Ectodermal cell (in vitro differentiated cells): ENCODE data around the gene TPP2.

ENCODE experiments used
- H3K27ac ChIP-seq: 2 replicates; pipeline ENCODE4 v1.7.0; 2013; ENCODE audit warnings: mild to moderate bottlenecking, low read depth, low read length; ENCODE audit not compliant: insufficient read depth, poor library complexity, severe bottlenecking
- H3K27me3 ChIP-seq: 2 replicates; pipeline ENCODE4 v1.7.0; 2013; ENCODE audit warnings: mild to moderate bottlenecking, low read length; ENCODE audit not compliant: insufficient read depth, control insufficient read depth, poor library complexity, severe bottlenecking
- H3K36me3 ChIP-seq: one replicate; pipeline ENCODE4 v1.7.0; 2013; ENCODE audit warnings: low read length; ENCODE audit not compliant: control insufficient read depth, insufficient read depth
- H3K4me1 ChIP-seq: one replicate; pipeline ENCODE4 v1.7.0; 2013; ENCODE audit warnings: low read length; ENCODE audit not compliant: control insufficient read depth, insufficient read depth
- H3K4me3 ChIP-seq: 2 replicates; pipeline ENCODE4 v1.7.0; 2013; ENCODE audit warnings: low read depth, low read length, control low read depth; ENCODE audit not compliant: insufficient read depth
- H3K9me3 ChIP-seq: 2 replicates; pipeline ENCODE4 v1.7.0; 2013; ENCODE audit warnings: mild to moderate bottlenecking, low read length, moderate library complexity; ENCODE audit not compliant: control insufficient read depth
- WGBS, 2 experiments: methylation state at CpG; one replicate each; pipeline ENCODE4 v1.1.7; 2013; ENCODE audit warnings: missing lambda C conversion rate in 2 of 2; 5-methylcytosine and 5-hydroxymethylcytosine counted together

Gene TPP2

GRCh38 chr13:102687520-102687919 lies 90.7 kb downstream of the TPP2 start:
- no peak overlapping the region for H3K4me3 ChIP-seq
- no peaks in the 10 kb centered on the region for H3K9me3 ChIP-seq
- H3K27me3 ChIP-seq: no peaks in the 10 kb centered on the region
- 75 to 81% methylated on average over 6 of the region's 7 CpGs for WGBS, 2 experiments
- peaks cover 13% of the 10 kb centered on the region for H3K4me1 ChIP-seq
- no peak overlapping the region for H3K27ac ChIP-seq
- H3K36me3 ChIP-seq: no peaks in the 10 kb centered on the region

- H3K36me3 ChIP-seq: no peaks in the 10 kb centered on the region
- 67 to 71% methylated on average over 13 of the region's 13 CpGs for WGBS, 2 experiments
- H3K4me1 ChIP-seq: peaks cover 13% of the 10 kb centered on the region
- no peak overlapping the region for H3K27ac ChIP-seq
- no peaks in the 10 kb centered on the region for H3K9me3 ChIP-seq
- no peaks in the 10 kb centered on the region for H3K27me3 ChIP-seq
- no peak overlapping the region for H3K4me3 ChIP-seq
These were observed 91.7 kb downstream of the TPP2 start for GRCh38 chr13:102688306-102688973.

GRCh38 chr13:102690883-102691282 lies 94.1 kb downstream of the TPP2 start:
- no peaks in the 10 kb centered on the region for H3K36me3 ChIP-seq
- H3K27ac ChIP-seq: no peak overlapping the region
- WGBS, 2 experiments: 96 to 99% methylated on average over 4 of the region's 4 CpGs
- H3K27me3 ChIP-seq: no peaks in the 10 kb centered on the region
- H3K4me1 ChIP-seq: peaks cover 13% of the 10 kb centered on the region
- no peak overlapping the region for H3K4me3 ChIP-seq
- no peaks in the 10 kb centered on the region for H3K9me3 ChIP-seq

- H3K36me3 ChIP-seq: no peaks in the 10 kb centered on the region
- H3K4me3 ChIP-seq: no peak overlapping the region
- no peaks in the 10 kb centered on the region for H3K27me3 ChIP-seq
- H3K9me3 ChIP-seq: no peaks in the 10 kb centered on the region
- H3K4me1 ChIP-seq: peaks cover 13% of the 10 kb centered on the region
- no peak overlapping the region for H3K27ac ChIP-seq
- 96 to 100% methylated on average over 2 of the region's 2 CpGs for WGBS, 2 experiments
These were observed 95.7 kb downstream of the TPP2 start for GRCh38 chr13:102692491-102692826.

- WGBS, 2 experiments: 88 to 93% methylated on average over 4 of the region's 4 CpGs
- no peak overlapping the region for H3K27ac ChIP-seq
These were observed 96.5 kb downstream of the TPP2 start for GRCh38 chr13:102693250-102693649.

GRCh38 chr13:102693776-102694175 lies 97.0 kb downstream of the TPP2 start:
- H3K4me1 ChIP-seq: peaks cover 5% of the 10 kb centered on the region
- H3K27me3 ChIP-seq: no peaks in the 10 kb centered on the region
- H3K9me3 ChIP-seq: no peaks in the 10 kb centered on the region
- H3K4me3 ChIP-seq: no peak overlapping the region
- 93 to 100% methylated on average over 1 of the region's 2 CpGs for WGBS, 2 experiments
- H3K27ac ChIP-seq: no peak overlapping the region
- H3K36me3 ChIP-seq: no peaks in the 10 kb centered on the region

More at GRCh38 chr13:102693250-102693649, 96.5 kb downstream of the TPP2 start:
- Histone ChIP-seq H3K27me3 (no peaks in the 10 kb centered on the region), H3K36me3 (no peaks in the 10 kb centered on the region), H3K4me3 (no peak overlapping the region), H3K9me3 (no peaks in the 10 kb centered on the region), H3K4me1 (peaks cover 10% of the 10 kb centered on the region)

- 87 to 91% methylated on average over 6 of the region's 6 CpGs for WGBS, 2 experiments
- Histone ChIP-seq H3K27me3 (no peaks in the 10 kb centered on the region), H3K27ac (no peak within 1 kb of the TSS), H3K36me3 (no peaks in the 10 kb centered on the region), H3K4me3 (no peak within 1 kb of the TSS), H3K4me1 (peaks cover 4% of the 10 kb centered on the region), H3K9me3 (no peaks in the 10 kb centered on the region)
These were observed 98.2 kb downstream of the TPP2 start, which contains the start of gene METTL21C for GRCh38 chr13:102694937-102695336. METTL21C (minus strand) TSS chr13:102695044; CDS start chr13:102694498, 546 bp downstream.

- no peaks in the 10 kb centered on the region for H3K9me3 ChIP-seq
- H3K27me3 ChIP-seq: no peaks in the 10 kb centered on the region
- WGBS, 2 experiments: 94 to 95% methylated on average over 4 of the region's 4 CpGs
- H3K4me3 ChIP-seq: no peak overlapping the region
- no peak overlapping the region for H3K27ac ChIP-seq
- peaks cover 4% of the 10 kb centered on the region for H3K4me1 ChIP-seq
- no peaks in the 10 kb centered on the region for H3K36me3 ChIP-seq
These were observed 99.7 kb downstream of the TPP2 start for GRCh38 chr13:102696465-102696864.

- Histone ChIP-seq H3K27ac (no peak overlapping the region), H3K4me1 (no peaks in the 10 kb centered on the region), H3K36me3 (no peaks in the 10 kb centered on the region), H3K27me3 (no peaks in the 10 kb centered on the region), H3K4me3 (no peak overlapping the region), H3K9me3 (no peaks in the 10 kb centered on the region)
- 83 to 85% methylated on average over 6 of the region's 6 CpGs for WGBS, 2 experiments
These were observed 100.5 kb downstream of the TPP2 start for GRCh38 chr13:102697264-102697663.

GRCh38 chr13:102697929-102698648 lies 101.3 kb downstream of the TPP2 start:
- no peak overlapping the region for H3K27ac ChIP-seq
- H3K9me3 ChIP-seq: no peaks in the 10 kb centered on the region
- no peaks in the 10 kb centered on the region for H3K36me3 ChIP-seq
- H3K27me3 ChIP-seq: no peaks in the 10 kb centered on the region
- H3K4me3 ChIP-seq: no peak overlapping the region
- 92 to 96% methylated on average over 8 of the region's 8 CpGs for WGBS, 2 experiments
- H3K4me1 ChIP-seq: no peaks in the 10 kb centered on the region
